ENCODE measurements around the gene PJA2.

The PJA2 gene

GRCh38 chr5:109410389-109411148 lies 795 bp upstream of the PJA2 start:
- DNase-seq (ENCODE audit: low read depth, low spot score), result peak; percentile 76

- peak; percentile 77 for DNase-seq (ENCODE audit: low read depth, low spot score)
Observed at GRCh38 chr5:109408991-109409843, 557 bp downstream of the PJA2 start.

- no peak for DNase-seq (ENCODE audit: low read depth, low spot score)
Observed at GRCh38 chr5:109407913-109408312, 1.9 kb downstream of the PJA2 start.

- no peak for DNase-seq (ENCODE audit: low read depth, low spot score)
Observed at GRCh38 chr5:109406719-109407118, 3.1 kb downstream of the PJA2 start.

GRCh38 chr5:109404428-109404960 lies 5.3 kb downstream of the PJA2 start:
- no peak for DNase-seq (ENCODE audit: low read depth, low spot score)

- DNase-seq (ENCODE audit: low read depth, low spot score), result no peak
Observed at GRCh38 chr5:109403469-109403868, 6.3 kb downstream of the PJA2 start.

GRCh38 chr5:109399092-109399759 lies 10.5 kb downstream of the PJA2 start:
- peak; percentile 20 for DNase-seq (ENCODE audit: low read depth, low spot score)

- no peak for DNase-seq (ENCODE audit: low read depth, low spot score)
Observed at GRCh38 chr5:109396965-109397364, 12.8 kb downstream of the PJA2 start.

- DNase-seq (ENCODE audit: low read depth, low spot score), result peak; percentile 51
Observed at GRCh38 chr5:109394806-109395205, 15.0 kb downstream of the PJA2 start.

GRCh38 chr5:109390188-109390587 lies 19.6 kb downstream of the PJA2 start:
- DNase-seq (ENCODE audit: low read depth, low spot score), result no peak

GRCh38 chr5:109388407-109388806 lies 21.4 kb downstream of the PJA2 start:
- peak; percentile 4 for DNase-seq (ENCODE audit: low read depth, low spot score)

- DNase-seq (ENCODE audit: low read depth, low spot score), result no peak
Observed at GRCh38 chr5:109387408-109387974, 22.3 kb downstream of the PJA2 start.

- DNase-seq (ENCODE audit: low read depth, low spot score), result no peak
Observed at GRCh38 chr5:109378095-109378494, 31.7 kb downstream of the PJA2 start.

GRCh38 chr5:109374625-109375024 lies 35.1 kb downstream of the PJA2 start:
- DNase-seq (ENCODE audit: low read depth, low spot score), result no peak

- DNase-seq (ENCODE audit: low read depth, low spot score), result no peak
Observed at GRCh38 chr5:109373932-109374331, 35.8 kb downstream of the PJA2 start.

- DNase-seq (ENCODE audit: low read depth, low spot score), result no peak
Observed at GRCh38 chr5:109370343-109370742, 39.4 kb downstream of the PJA2 start.

GRCh38 chr5:109365653-109366052 lies 44.1 kb downstream of the PJA2 start:
- DNase-seq (ENCODE audit: low read depth, low spot score), result no peak

GRCh38 chr5:109364977-109365376 lies 44.8 kb downstream of the PJA2 start:
- no peak for DNase-seq (ENCODE audit: low read depth, low spot score)

GRCh38 chr5:109359642-109360041 lies 50.1 kb downstream of the PJA2 start:
- DNase-seq (ENCODE audit: low read depth, low spot score), result no peak

GRCh38 chr5:109357807-109358206 lies 52.0 kb downstream of the PJA2 start:
- no peak for DNase-seq (ENCODE audit: low read depth, low spot score)

GRCh38 chr5:109354761-109355160 lies 55.0 kb downstream of the PJA2 start:
- peak; percentile 12 for DNase-seq (ENCODE audit: low read depth, low spot score)
